ENCODE measurements around the gene MACROD1. TPM values are rescaled to one million over a fixed set of nuclear protein-coding genes. Genes with fewer than 3 reads are reported as not detected.

Gene MACROD1
- total and polyA plus RNA-seq, 2 of the 13 experiments (the other 11 are each of a cell fraction or from before 2014, with no cell fraction given), result 23.1 to 34.5 TPM

GRCh38 chr11:63974259-63975143 is 191.4 kb downstream of the MACROD1 start, which contains the start of gene COX8A (continued):
- TF ChIP-seq ARID5B (CRISPR knock-in tag; IDR thresholded peaks at IDR 0.05) (peak; percentile 56; the same call in 1 of the 2 replicates), ARID4A (CRISPR knock-in tag; IDR thresholded peaks at IDR 0.05; ENCODE audit: borderline replicate concordance) (peak; percentile 94), ZNF749 (CRISPR knock-in tag; IDR thresholded peaks at IDR 0.05; ENCODE audit: borderline replicate concordance) (0 out of 2 replicates have a peak, but pooled peaks have one; percentile 51), ZC3H13 (CRISPR knock-in tag; IDR thresholded peaks at IDR 0.05) (peak; percentile 78; the same call in 1 of the 2 replicates), TEF (CRISPR knock-in tag; IDR thresholded peaks at IDR 0.05) (no peak), ZBTB21 (CRISPR knock-in tag; IDR thresholded peaks at IDR 0.05) (peak; percentile 98), GZF1 (CRISPR knock-in tag; IDR thresholded peaks at IDR 0.05) (peak; percentile 79; the same call in 1 of the 2 replicates), MED1 (CRISPR knock-in tag; IDR thresholded peaks at IDR 0.05) (peak; percentile 61), ZNF747 (CRISPR knock-in tag; IDR thresholded peaks at IDR 0.05; ENCODE audit: borderline replicate concordance) (peak; percentile 67; the same call in 1 of the 2 replicates), POLR2A (IDR thresholded peaks at IDR 0.05; ENCODE audit: insufficient read depth in 1 of 2, low read depth in 2 of 2, low read length in 2 of 2) (peak; percentile 78 to 88), HCFC1 (IDR thresholded peaks at IDR 0.05; ENCODE audit: low read depth, low read length) (0 out of 2 replicates have a peak, but pooled peaks have one; percentile 29), HMGXB4 (CRISPR knock-in tag; IDR thresholded peaks at IDR 0.05; ENCODE audit: borderline replicate concordance in 1 of 2, low read depth in 1 of 2) (peak; percentile 83 to 92; a peak in 3 of 4 replicates), ZFP36L2 (CRISPR knock-in tag; IDR thresholded peaks at IDR 0.05) (no peak), LBX2 (CRISPR knock-in tag; IDR thresholded peaks at IDR 0.05; ENCODE audit: borderline replicate concordance) (0 out of 2 replicates have a peak, but pooled peaks have one; percentile 85), NR2F6 (IDR thresholded peaks at IDR 0.05) (peak; percentile 40; the same call in 1 of the 2 replicates), NR2F6 (CRISPR knock-in tag; IDR thresholded peaks at IDR 0.05) (peak; percentile 51), HDAC1 (CRISPR knock-in tag; IDR thresholded peaks at IDR 0.05) (peak; percentile 91)

All from HepG2 (cell line).